RWPE2 (cell line): ENCODE results near the gene DNAJC17.

ENCODE experiments used
- ATAC-seq: fragments of 200-7000 bp; cut with Tn5 transposase; 3 replicates; pipeline ENCODE4 v1.9.1; 2021; ENCODE audit warnings: low read depth
- DNase-seq: peaks from one replicate; pipeline ENCODE4 v3.0.0-alpha.2; 2020; ENCODE audit warnings: low spot score
- H3K27ac ChIP-seq: fragments of 450-650 bp; 2 replicates; pipeline ENCODE4 v1.5.1; 2017; ENCODE audit warnings: mild to moderate bottlenecking; ENCODE audit not compliant: poor library complexity, severe bottlenecking
- H3K27me3 ChIP-seq: fragments of 250-450 bp; sonication (Bioruptor Pico); 2 replicates; pipeline ENCODE4 v1.5.1; 2021; ENCODE audit warnings: mild to moderate bottlenecking, moderate library complexity; ENCODE audit not compliant: insufficient read depth, poor library complexity, severe bottlenecking
- H3K36me3 ChIP-seq: fragments of 250-450 bp; sonication (Bioruptor Pico); 2 replicates; pipeline ENCODE4 v1.5.1; 2020; ENCODE audit warnings: low read depth, mild to moderate bottlenecking, moderate library complexity
- H3K4me1 ChIP-seq: fragments of 250-450 bp; sonication (Bioruptor Pico); 2 replicates; pipeline ENCODE4 v1.5.1; 2021; ENCODE audit warnings: mild to moderate bottlenecking, moderate library complexity; ENCODE audit not compliant: insufficient read depth, poor library complexity, severe bottlenecking
- H3K4me3 ChIP-seq: fragments of 250-450 bp; sonication (Bioruptor Pico); 2 replicates; pipeline ENCODE4 v1.5.1; 2021; ENCODE audit warnings: mild to moderate bottlenecking, moderate library complexity; ENCODE audit not compliant: severe bottlenecking
- H3K9me3 ChIP-seq: fragments of 250-450 bp; sonication (Bioruptor Pico); 2 replicates; pipeline ENCODE4 v1.5.1; 2021; ENCODE audit warnings: mild to moderate bottlenecking, moderate library complexity; ENCODE audit not compliant: severe bottlenecking
- CTCF ChIP-seq: fragments of 450-650 bp; IDR thresholded peaks from one replicate; pipeline ENCODE4 v1.5.1; 2017; ENCODE audit warnings: mild to moderate bottlenecking, moderate library complexity; ENCODE audit not compliant: poor library complexity, severe bottlenecking

DNAJC17 gene

GRCh38 chr15:40770147-40770721 lies 37.0 kb downstream of the DNAJC17 start:
- no peaks in the 10 kb centered on the region for H3K27me3 ChIP-seq
- TF ChIP-seq CTCF = no peak
- DNase-seq = no peak
- H3K4me3 ChIP-seq = no peak overlapping the region
- peaks cover 25% of the 10 kb centered on the region for H3K36me3 ChIP-seq
- no peaks in the 10 kb centered on the region for H3K9me3 ChIP-seq
- peak overlapping the region; percentile 92 for H3K27ac ChIP-seq
- peaks cover 40% of the 10 kb centered on the region for H3K4me1 ChIP-seq
- no peak for ATAC-seq

GRCh38 chr15:40769274-40770146 lies 37.8 kb downstream of the DNAJC17 start, which contains the start of gene C15orf62:
C15orf62 (plus strand) TSS chr15:40769980; CDS start chr15:40770496, 516 bp downstream.
- H3K4me1 ChIP-seq = peaks cover 47% of the 10 kb centered on the region
- H3K27me3 ChIP-seq = no peaks in the 10 kb centered on the region
- peak within 1 kb of the TSS; percentile 92 for H3K27ac ChIP-seq
- ATAC-seq (peak; percentile 76), DNase-seq (peak; percentile 99)
- peaks cover 18% of the 10 kb centered on the region for H3K36me3 ChIP-seq
- H3K4me3 ChIP-seq = no peak within 1 kb of the TSS
- H3K9me3 ChIP-seq = no peaks in the 10 kb centered on the region
- peak; percentile 16 for TF ChIP-seq CTCF

- peak; percentile 1; the same call in 2 of the 3 replicates for ATAC-seq
- Histone ChIP-seq H3K4me3 (no peak overlapping the region), H3K36me3 (peaks cover 10% of the 10 kb centered on the region), H3K27ac (peak overlapping the region; percentile 92), H3K4me1 (peaks cover 48% of the 10 kb centered on the region), H3K27me3 (no peaks in the 10 kb centered on the region), H3K9me3 (no peaks in the 10 kb centered on the region)
- DNase-seq = no peak
- TF ChIP-seq CTCF = no peak
These were observed 38.6 kb downstream of the DNAJC17 start for GRCh38 chr15:40768521-40769273.

GRCh38 chr15:40767838-40768500 lies 39.3 kb downstream of the DNAJC17 start:
- Histone ChIP-seq H3K9me3 (no peaks in the 10 kb centered on the region), H3K27ac (peak overlapping the region; percentile 92), H3K27me3 (no peaks in the 10 kb centered on the region), H3K4me1 (peaks cover 54% of the 10 kb centered on the region), H3K4me3 (no peak overlapping the region), H3K36me3 (0 out of 2 replicates have a peak, but pooled peaks cover 8% of the 10 kb centered on the region)
- no peak for TF ChIP-seq CTCF
- ATAC-seq = no peak
- DNase-seq = no peak
